H1 (cell line): ENCODE results near the gene SIRT6. TPM values are rescaled to one million over a fixed set of nuclear protein-coding genes. Genes with fewer than 3 reads are reported as not detected.

Source experiments
- polyA plus RNA-seq, 7 experiments: library from polyadenylated mRNA; depleted of rRNA in 3 of 7; stranded (reverse) in 5 of 7; unstranded in 2 of 7; fragments of >200 nt in 5 of 7; fragments of 200-250 nt in 2 of 7; gene quantifications; 1 replicate in 5 of 7; 2 replicates in 1 of 7; 4 replicates in 1 of 7; pipeline versions ENCODE4 v1.2.1 to v1.2.3, GENCODE V29; 2011 to 2013; ENCODE audit warnings: missing spikeins in 2 of 7, mixed read lengths in 2 of 7
- total RNA-seq: library from RNA; stranded (reverse); fragmentation: NEBNext Ultra II Directional; extraction: Animal tissue kit (Norgen Biotek cat#: 25700); gene quantifications from 2 replicates; pipeline ENCODE4 v1.2.1, GENCODE V29; 2021
- TF ChIP-seq, protein P1 (sequence below): fragments of 300-600 bp; sonication (generic); IDR thresholded peaks from 2 replicates; pipeline ENCODE4 v1.7.1; 2012; ENCODE audit warnings: low read length, moderate library complexity, mild to moderate bottlenecking, inconsistent platforms; ENCODE audit not compliant: insufficient replicate concordance

SIRT6 gene
- total and polyA plus RNA-seq, 2 of the 8 experiments (the other 6 are each of a cell fraction or from before 2014, with no cell fraction given): 25.2 to 27.0 TPM

DNA sequence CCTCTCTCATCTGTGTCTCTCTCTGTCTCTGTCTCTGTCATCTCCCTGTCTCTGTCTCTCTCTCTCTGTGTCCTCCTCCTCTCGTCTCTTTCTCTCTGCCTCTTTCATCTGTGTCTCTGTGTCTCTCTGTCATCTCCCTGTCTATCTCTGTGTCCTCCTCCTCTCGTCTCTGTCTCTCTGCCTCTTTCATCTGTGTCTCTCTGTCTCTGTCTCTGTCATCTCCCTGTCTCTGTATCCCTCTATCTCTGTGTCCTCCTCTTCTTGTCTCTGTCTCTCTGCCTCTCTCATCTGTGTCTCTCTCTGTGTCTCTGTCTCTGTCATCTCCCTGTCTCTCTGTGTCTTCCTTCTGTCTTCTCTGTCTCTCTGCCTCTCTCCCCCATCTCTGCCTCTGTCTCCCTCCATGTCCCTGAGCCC is 46.4 kb upstream of the SIRT6 start (continued):
- TF ChIP-seq, protein P1, sequence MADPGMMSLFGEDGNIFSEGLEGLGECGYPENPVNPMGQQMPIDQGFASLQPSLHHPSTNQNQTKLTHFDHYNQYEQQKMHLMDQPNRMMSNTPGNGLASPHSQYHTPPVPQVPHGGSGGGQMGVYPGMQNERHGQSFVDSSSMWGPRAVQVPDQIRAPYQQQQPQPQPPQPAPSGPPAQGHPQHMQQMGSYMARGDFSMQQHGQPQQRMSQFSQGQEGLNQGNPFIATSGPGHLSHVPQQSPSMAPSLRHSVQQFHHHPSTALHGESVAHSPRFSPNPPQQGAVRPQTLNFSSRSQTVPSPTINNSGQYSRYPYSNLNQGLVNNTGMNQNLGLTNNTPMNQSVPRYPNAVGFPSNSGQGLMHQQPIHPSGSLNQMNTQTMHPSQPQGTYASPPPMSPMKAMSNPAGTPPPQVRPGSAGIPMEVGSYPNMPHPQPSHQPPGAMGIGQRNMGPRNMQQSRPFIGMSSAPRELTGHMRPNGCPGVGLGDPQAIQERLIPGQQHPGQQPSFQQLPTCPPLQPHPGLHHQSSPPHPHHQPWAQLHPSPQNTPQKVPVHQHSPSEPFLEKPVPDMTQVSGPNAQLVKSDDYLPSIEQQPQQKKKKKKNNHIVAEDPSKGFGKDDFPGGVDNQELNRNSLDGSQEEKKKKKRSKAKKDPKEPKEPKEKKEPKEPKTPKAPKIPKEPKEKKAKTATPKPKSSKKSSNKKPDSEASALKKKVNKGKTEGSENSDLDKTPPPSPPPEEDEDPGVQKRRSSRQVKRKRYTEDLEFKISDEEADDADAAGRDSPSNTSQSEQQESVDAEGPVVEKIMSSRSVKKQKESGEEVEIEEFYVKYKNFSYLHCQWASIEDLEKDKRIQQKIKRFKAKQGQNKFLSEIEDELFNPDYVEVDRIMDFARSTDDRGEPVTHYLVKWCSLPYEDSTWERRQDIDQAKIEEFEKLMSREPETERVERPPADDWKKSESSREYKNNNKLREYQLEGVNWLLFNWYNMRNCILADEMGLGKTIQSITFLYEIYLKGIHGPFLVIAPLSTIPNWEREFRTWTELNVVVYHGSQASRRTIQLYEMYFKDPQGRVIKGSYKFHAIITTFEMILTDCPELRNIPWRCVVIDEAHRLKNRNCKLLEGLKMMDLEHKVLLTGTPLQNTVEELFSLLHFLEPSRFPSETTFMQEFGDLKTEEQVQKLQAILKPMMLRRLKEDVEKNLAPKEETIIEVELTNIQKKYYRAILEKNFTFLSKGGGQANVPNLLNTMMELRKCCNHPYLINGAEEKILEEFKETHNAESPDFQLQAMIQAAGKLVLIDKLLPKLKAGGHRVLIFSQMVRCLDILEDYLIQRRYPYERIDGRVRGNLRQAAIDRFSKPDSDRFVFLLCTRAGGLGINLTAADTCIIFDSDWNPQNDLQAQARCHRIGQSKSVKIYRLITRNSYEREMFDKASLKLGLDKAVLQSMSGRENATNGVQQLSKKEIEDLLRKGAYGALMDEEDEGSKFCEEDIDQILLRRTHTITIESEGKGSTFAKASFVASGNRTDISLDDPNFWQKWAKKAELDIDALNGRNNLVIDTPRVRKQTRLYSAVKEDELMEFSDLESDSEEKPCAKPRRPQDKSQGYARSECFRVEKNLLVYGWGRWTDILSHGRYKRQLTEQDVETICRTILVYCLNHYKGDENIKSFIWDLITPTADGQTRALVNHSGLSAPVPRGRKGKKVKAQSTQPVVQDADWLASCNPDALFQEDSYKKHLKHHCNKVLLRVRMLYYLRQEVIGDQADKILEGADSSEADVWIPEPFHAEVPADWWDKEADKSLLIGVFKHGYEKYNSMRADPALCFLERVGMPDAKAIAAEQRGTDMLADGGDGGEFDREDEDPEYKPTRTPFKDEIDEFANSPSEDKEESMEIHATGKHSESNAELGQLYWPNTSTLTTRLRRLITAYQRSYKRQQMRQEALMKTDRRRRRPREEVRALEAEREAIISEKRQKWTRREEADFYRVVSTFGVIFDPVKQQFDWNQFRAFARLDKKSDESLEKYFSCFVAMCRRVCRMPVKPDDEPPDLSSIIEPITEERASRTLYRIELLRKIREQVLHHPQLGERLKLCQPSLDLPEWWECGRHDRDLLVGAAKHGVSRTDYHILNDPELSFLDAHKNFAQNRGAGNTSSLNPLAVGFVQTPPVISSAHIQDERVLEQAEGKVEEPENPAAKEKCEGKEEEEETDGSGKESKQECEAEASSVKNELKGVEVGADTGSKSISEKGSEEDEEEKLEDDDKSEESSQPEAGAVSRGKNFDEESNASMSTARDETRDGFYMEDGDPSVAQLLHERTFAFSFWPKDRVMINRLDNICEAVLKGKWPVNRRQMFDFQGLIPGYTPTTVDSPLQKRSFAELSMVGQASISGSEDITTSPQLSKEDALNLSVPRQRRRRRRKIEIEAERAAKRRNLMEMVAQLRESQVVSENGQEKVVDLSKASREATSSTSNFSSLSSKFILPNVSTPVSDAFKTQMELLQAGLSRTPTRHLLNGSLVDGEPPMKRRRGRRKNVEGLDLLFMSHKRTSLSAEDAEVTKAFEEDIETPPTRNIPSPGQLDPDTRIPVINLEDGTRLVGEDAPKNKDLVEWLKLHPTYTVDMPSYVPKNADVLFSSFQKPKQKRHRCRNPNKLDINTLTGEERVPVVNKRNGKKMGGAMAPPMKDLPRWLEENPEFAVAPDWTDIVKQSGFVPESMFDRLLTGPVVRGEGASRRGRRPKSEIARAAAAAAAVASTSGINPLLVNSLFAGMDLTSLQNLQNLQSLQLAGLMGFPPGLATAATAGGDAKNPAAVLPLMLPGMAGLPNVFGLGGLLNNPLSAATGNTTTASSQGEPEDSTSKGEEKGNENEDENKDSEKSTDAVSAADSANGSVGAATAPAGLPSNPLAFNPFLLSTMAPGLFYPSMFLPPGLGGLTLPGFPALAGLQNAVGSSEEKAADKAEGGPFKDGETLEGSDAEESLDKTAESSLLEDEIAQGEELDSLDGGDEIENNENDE: no peak
